SH-SY5Y (cell line): Measurements from ENCODE around the gene NLRP13.

Source experiments
- GATA2 ChIP-seq: IDR thresholded peaks from 2 replicates; pipeline ENCODE4 v1.6.1; 2011; ENCODE audit warnings: mild to moderate bottlenecking, low read depth, low read length
- GATA3 ChIP-seq: IDR thresholded peaks from 2 replicates; pipeline ENCODE4 v1.6.1; 2011; ENCODE audit warnings: low read depth, mild to moderate bottlenecking, low read length, moderate library complexity

GRCh38 chr19:55973982-55974381 is 41.8 kb upstream of the NLRP13 start:
- TF ChIP-seq GATA3: no peak
- TF ChIP-seq GATA2: no peak
